Measurements from ENCODE around the gene PTPRE.

PTPRE gene

DNA sequence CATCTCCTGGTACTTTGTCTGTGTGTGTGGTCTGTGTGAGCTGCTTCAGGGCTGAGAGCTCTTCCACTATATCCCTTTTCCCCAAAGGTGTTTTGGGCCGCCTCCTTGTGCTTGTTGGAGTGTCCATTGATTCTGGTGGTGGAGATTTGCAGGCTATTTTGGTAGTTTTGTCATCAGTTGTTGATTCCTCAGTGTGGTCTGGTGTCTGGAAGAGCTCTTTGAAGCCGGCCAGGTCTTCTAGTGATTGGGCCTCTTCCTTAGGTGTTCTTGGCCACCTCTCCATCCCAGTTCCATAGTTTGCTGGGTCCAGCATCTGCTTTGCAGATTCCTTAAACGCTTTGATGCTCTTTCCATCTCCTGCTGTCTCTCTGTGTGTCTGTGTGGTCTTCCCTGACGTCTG lies 198.5 kb downstream of the PTPRE start (continued):
- TF ChIP-seq ZBTB8A (tag by site-specific recombination; IDR thresholded peaks at IDR 0.05) (no peak), ZNF558 (tag by site-specific recombination; IDR thresholded peaks at IDR 0.05) (no peak), ZNF629 (tag by site-specific recombination; IDR thresholded peaks at IDR 0.05) (no peak), SP7 (tag by site-specific recombination; IDR thresholded peaks at IDR 0.05) (no peak), ZBTB21 (tag by site-specific recombination; IDR thresholded peaks at IDR 0.05) (no peak), EGR2 (tag by site-specific recombination; IDR thresholded peaks at IDR 0.05; ENCODE audit: low read depth) (no peak)
- TF ChIP-seq, protein P1, sequence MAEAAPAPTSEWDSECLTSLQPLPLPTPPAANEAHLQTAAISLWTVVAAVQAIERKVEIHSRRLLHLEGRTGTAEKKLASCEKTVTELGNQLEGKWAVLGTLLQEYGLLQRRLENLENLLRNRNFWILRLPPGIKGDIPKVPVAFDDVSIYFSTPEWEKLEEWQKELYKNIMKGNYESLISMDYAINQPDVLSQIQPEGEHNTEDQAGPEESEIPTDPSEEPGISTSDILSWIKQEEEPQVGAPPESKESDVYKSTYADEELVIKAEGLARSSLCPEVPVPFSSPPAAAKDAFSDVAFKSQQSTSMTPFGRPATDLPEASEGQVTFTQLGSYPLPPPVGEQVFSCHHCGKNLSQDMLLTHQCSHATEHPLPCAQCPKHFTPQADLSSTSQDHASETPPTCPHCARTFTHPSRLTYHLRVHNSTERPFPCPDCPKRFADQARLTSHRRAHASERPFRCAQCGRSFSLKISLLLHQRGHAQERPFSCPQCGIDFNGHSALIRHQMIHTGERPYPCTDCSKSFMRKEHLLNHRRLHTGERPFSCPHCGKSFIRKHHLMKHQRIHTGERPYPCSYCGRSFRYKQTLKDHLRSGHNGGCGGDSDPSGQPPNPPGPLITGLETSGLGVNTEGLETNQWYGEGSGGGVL (tag by site-specific recombination; IDR thresholded peaks at IDR 0.05): no peak

DNA sequence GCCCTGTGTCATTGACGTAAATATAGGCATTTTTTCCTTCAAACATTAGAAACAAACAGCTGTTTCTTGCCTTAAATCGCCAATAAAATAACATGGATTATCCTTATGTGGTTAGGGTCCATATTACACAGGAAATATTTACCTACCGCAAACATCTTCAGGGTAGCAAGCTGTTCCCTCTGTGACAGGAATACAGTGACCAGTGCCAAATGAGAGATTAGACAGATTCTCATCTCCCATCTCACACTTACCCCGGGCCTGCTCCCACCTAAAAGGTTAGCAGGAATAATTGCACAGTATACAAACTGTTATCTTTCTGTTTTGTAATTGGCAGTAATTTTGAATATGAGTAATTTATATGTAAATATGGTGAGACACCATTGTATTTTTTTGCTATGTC lies 202.8 kb downstream of the PTPRE start:
- Histone ChIP-seq H3K27ac (ENCODE audit: extremely low read depth, low read depth, low read length) (no peak overlapping the region), H3K36me3 (ENCODE audit: control insufficient read depth in 2 of 2, insufficient read depth in 1 of 2, low read length in 2 of 2) (peaks cover 88 to 100% of the 10 kb centered on the region in 2 experiments), H3K4me3 (ENCODE audit: low read depth, low read length) (no peak overlapping the region), H3K9me3 (ENCODE audit: control insufficient read depth, insufficient read depth, low read depth, low read length) (no peaks in the 10 kb centered on the region), H3K4me1 (ENCODE audit: control insufficient read depth, insufficient read depth, low read length) (no peaks in the 10 kb centered on the region)
- POLR2A ChIA-PET: no interaction called here
- CTCF ChIA-PET: no interaction called here
- no peak for TF ChIP-seq OSR2 (tag by site-specific recombination; IDR thresholded peaks at IDR 0.05)
- TF ChIP-seq ZNF707 (tag by site-specific recombination; IDR thresholded peaks at IDR 0.05): no peak
- no peak for TF ChIP-seq KLF10 (tag by site-specific recombination; IDR thresholded peaks at IDR 0.05)
- TF ChIP-seq ZNF416 (tag by site-specific recombination; IDR thresholded peaks at IDR 0.05): no peak
- TF ChIP-seq ZNF239 (tag by site-specific recombination; IDR thresholded peaks at IDR 0.05): no peak
- no peak for TF ChIP-seq IKZF3 (tag by site-specific recombination; IDR thresholded peaks at IDR 0.05)
- TF ChIP-seq, protein P2, sequence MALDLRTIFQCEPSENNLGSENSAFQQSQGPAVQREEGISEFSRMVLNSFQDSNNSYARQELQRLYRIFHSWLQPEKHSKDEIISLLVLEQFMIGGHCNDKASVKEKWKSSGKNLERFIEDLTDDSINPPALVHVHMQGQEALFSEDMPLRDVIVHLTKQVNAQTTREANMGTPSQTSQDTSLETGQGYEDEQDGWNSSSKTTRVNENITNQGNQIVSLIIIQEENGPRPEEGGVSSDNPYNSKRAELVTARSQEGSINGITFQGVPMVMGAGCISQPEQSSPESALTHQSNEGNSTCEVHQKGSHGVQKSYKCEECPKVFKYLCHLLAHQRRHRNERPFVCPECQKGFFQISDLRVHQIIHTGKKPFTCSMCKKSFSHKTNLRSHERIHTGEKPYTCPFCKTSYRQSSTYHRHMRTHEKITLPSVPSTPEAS (tag by site-specific recombination; IDR thresholded peaks at IDR 0.05): no peak
- no peak for TF ChIP-seq ZNF10 (tag by site-specific recombination; IDR thresholded peaks at IDR 0.05)
- no peak for TF ChIP-seq ZNF324 (tag by site-specific recombination; IDR thresholded peaks at IDR 0.05)
- TF ChIP-seq ZFP69B (tag by site-specific recombination; IDR thresholded peaks at IDR 0.05): no peak
- TF ChIP-seq, protein P3, sequence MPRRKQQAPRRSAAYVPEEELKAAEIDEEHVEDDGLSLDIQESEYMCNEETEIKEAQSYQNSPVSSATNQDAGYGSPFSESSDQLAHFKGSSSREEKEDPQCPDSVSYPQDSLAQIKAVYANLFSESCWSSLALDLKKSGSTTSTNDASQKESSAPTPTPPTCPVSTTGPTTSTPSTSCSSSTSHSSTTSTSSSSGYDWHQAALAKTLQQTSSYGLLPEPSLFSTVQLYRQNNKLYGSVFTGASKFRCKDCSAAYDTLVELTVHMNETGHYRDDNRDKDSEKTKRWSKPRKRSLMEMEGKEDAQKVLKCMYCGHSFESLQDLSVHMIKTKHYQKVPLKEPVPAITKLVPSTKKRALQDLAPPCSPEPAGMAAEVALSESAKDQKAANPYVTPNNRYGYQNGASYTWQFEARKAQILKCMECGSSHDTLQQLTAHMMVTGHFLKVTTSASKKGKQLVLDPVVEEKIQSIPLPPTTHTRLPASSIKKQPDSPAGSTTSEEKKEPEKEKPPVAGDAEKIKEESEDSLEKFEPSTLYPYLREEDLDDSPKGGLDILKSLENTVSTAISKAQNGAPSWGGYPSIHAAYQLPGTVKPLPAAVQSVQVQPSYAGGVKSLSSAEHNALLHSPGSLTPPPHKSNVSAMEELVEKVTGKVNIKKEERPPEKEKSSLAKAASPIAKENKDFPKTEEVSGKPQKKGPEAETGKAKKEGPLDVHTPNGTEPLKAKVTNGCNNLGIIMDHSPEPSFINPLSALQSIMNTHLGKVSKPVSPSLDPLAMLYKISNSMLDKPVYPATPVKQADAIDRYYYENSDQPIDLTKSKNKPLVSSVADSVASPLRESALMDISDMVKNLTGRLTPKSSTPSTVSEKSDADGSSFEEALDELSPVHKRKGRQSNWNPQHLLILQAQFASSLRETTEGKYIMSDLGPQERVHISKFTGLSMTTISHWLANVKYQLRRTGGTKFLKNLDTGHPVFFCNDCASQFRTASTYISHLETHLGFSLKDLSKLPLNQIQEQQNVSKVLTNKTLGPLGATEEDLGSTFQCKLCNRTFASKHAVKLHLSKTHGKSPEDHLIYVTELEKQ (tag by site-specific recombination; IDR thresholded peaks at IDR 0.05; ENCODE audit: borderline replicate concordance): no peak
- TF ChIP-seq ZNF677 (tag by site-specific recombination; IDR thresholded peaks at IDR 0.05): no peak
- no peak for TF ChIP-seq TCF7L2 (IDR thresholded peaks at IDR 0.05; ENCODE audit: borderline replicate concordance, low read depth, low read length)
- TF ChIP-seq, protein P4, sequence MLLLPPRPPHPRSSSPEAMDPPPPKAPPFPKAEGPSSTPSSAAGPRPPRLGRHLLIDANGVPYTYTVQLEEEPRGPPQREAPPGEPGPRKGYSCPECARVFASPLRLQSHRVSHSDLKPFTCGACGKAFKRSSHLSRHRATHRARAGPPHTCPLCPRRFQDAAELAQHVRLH (tag by site-specific recombination; IDR thresholded peaks at IDR 0.05): no peak
